ENCODE data around the gene GALNT4. TPM values are rescaled to one million over a fixed set of nuclear protein-coding genes. Genes with fewer than 3 reads are reported as not detected.

Gene GALNT4
- total RNA-seq, 1 experiment from 2014 or later, result 2.8 TPM

DNA sequence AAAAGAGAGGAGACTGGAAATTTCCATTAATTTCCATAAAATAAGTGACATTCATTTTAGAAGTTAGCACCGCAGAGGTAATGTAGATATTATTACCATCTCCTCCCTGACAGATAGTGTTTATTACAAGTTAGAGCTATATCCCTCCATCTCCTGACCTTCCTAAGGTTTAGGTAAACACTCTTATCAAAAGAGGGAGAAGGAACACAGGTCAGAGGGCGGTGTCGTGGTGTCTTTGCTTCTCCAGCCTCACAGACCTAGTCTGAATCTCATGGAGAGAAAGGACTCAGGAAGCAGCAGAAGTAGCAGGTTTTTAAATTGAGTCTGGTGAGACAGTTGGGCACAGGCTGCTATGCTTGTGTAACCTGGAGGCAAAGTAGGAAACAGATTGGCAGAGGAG is 12.8 kb upstream of the GALNT4 start:
- intact Hi-C loops (cut with micrococcal nuclease), result no loop called here
- Histone ChIP-seq H3K4me3 (replicated peaks in 1 of 2; ENCODE audit: low read depth in 1 of 2, low read length in 2 of 2) (no peak overlapping the region), H3K9me2 (ENCODE audit: insufficient read depth) (no peaks in the 10 kb centered on the region), H3K4me2 (ENCODE audit: low read length) (no peak overlapping the region), H4K20me1 (ENCODE audit: insufficient read depth) (no peaks in the 10 kb centered on the region), H3K27ac (ENCODE audit: low read depth, low read length) (no peak overlapping the region), H3K27me3 (ENCODE audit: insufficient read depth, low read length) (no peaks in the 10 kb centered on the region), H3K79me2 (ENCODE audit: insufficient read depth, low read length) (no peaks in the 10 kb centered on the region), H3K9ac (ENCODE audit: low read length) (no peak overlapping the region), H3K9me3 (ENCODE audit: control insufficient read depth in 1 of 2, insufficient read depth in 1 of 2, low read depth in 1 of 2, low read length in 2 of 2) (no peaks in the 10 kb centered on the region), H2AFZ (ENCODE audit: low read depth, low read length, poor library complexity, severe bottlenecking) (no peak overlapping the region), H3K4me1 (ENCODE audit: control insufficient read depth in 1 of 2, insufficient read depth in 2 of 2, low read length in 2 of 2) (no peaks in the 10 kb centered on the region), H3K36me3 (ENCODE audit: control insufficient read depth in 1 of 2, insufficient read depth in 2 of 2, low read length in 2 of 2) (no peaks in the 10 kb centered on the region)
- ChIA-PET RAD21 (ENCODE audit: low non-redundant PET in 1 of 2, low total read pairs in 2 of 2, uncharacterized antibody in 2 of 2, unreplicated experiment in 2 of 2) (no interaction called here), POLR2A (no interaction called here), CTCF (no interaction called here)
- BruUV-seq (replicated peaks), result no TSS peak
- no peak for TF ChIP-seq CEBPB (IDR thresholded peaks at IDR 0.05; ENCODE audit: low read depth)
- no peak for TF ChIP-seq SRF (IDR thresholded peaks at IDR 0.05; ENCODE audit: low read depth)
- TF ChIP-seq ELF1 (IDR thresholded peaks at IDR 0.05; ENCODE audit: borderline replicate concordance, low read depth), result no peak
- TF ChIP-seq, protein P1, sequence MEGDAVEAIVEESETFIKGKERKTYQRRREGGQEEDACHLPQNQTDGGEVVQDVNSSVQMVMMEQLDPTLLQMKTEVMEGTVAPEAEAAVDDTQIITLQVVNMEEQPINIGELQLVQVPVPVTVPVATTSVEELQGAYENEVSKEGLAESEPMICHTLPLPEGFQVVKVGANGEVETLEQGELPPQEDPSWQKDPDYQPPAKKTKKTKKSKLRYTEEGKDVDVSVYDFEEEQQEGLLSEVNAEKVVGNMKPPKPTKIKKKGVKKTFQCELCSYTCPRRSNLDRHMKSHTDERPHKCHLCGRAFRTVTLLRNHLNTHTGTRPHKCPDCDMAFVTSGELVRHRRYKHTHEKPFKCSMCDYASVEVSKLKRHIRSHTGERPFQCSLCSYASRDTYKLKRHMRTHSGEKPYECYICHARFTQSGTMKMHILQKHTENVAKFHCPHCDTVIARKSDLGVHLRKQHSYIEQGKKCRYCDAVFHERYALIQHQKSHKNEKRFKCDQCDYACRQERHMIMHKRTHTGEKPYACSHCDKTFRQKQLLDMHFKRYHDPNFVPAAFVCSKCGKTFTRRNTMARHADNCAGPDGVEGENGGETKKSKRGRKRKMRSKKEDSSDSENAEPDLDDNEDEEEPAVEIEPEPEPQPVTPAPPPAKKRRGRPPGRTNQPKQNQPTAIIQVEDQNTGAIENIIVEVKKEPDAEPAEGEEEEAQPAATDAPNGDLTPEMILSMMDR (IDR thresholded peaks at IDR 0.05 in 2 of 3, conservative IDR thresholded peaks at IDR 0.05 in 1 of 3; ENCODE audit: borderline replicate concordance in 1 of 3, insufficient read depth in 1 of 3, low read depth in 2 of 3, low read length in 2 of 3), result no peak
- TF ChIP-seq YY1 (IDR thresholded peaks at IDR 0.05; ENCODE audit: extremely low read depth, insufficient replicate concordance, low read depth, low read length), result no peak
- no peak for TF ChIP-seq SIN3A (IDR thresholded peaks at IDR 0.05; ENCODE audit: low read depth)
- no peak for TF ChIP-seq EZH2 (IDR thresholded peaks at IDR 0.05)
- no peak for TF ChIP-seq FOSL1 (IDR thresholded peaks at IDR 0.05; ENCODE audit: low read depth)
- no peak for TF ChIP-seq CBX3 (IDR thresholded peaks at IDR 0.05; ENCODE audit: low read depth)
- TF ChIP-seq, protein P2, sequence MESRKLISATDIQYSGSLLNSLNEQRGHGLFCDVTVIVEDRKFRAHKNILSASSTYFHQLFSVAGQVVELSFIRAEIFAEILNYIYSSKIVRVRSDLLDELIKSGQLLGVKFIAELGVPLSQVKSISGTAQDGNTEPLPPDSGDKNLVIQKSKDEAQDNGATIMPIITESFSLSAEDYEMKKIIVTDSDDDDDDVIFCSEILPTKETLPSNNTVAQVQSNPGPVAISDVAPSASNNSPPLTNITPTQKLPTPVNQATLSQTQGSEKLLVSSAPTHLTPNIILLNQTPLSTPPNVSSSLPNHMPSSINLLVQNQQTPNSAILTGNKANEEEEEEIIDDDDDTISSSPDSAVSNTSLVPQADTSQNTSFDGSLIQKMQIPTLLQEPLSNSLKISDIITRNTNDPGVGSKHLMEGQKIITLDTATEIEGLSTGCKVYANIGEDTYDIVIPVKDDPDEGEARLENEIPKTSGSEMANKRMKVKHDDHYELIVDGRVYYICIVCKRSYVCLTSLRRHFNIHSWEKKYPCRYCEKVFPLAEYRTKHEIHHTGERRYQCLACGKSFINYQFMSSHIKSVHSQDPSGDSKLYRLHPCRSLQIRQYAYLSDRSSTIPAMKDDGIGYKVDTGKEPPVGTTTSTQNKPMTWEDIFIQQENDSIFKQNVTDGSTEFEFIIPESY (IDR thresholded peaks at IDR 0.05; ENCODE audit: extremely low read depth, insufficient replicate concordance, low read length), result no peak
- no peak for TF ChIP-seq ZFX (IDR thresholded peaks at IDR 0.05)
- ATAC-seq (no peak), DNase-seq (ENCODE audit: low read depth, low spot score) (no peak)
